SH-SY5Y (cell line): ENCODE measurements around the gene ARTN.

Experiments used
- GATA2 ChIP-seq: IDR thresholded peaks from 2 replicates; pipeline ENCODE4 v1.6.1; 2011; ENCODE audit warnings: mild to moderate bottlenecking, low read depth, low read length
- GATA3 ChIP-seq: IDR thresholded peaks from 2 replicates; pipeline ENCODE4 v1.6.1; 2011; ENCODE audit warnings: low read depth, mild to moderate bottlenecking, low read length, moderate library complexity

GRCh38 chr1:43908226-43908625, 25.4 kb upstream of the ARTN start:
- TF ChIP-seq GATA3 (no peak), GATA2 (no peak)
